Tibial nerve (tissue), 4 donors: ENCODE measurements around the gene CDH12.

Experiments
- CTCF ChIP-seq, 5 experiments: fragments of 200-600 bp in 3 of 5; fragments of 450-650 bp in 2 of 5; sonication (generic) in 3 of 5; IDR thresholded peaks; one replicate each; pipeline ENCODE4 v1.5.1; 2016 to 2019; ENCODE audit warnings: antibody characterized with exemption in 5 of 5, mild to moderate bottlenecking in 3 of 5, moderate library complexity in 2 of 5
- EP300 ChIP-seq, 2 donors: sonication (generic); formaldehyde crosslinking; IDR thresholded peaks; one replicate each; pipeline ENCODE4 v1.6.1; 2017; ENCODE audit warnings: antibody characterized with exemption in 2 of 2, mild to moderate bottlenecking in 1 of 2
- POLR2A ChIP-seq, 2 donors: fragments of 450-650 bp; IDR thresholded peaks; one replicate each; pipeline ENCODE4 v1.6.1; 2017; ENCODE audit warnings: antibody characterized with exemption in 2 of 2, mild to moderate bottlenecking in 2 of 2, moderate library complexity in 2 of 2

DNA sequence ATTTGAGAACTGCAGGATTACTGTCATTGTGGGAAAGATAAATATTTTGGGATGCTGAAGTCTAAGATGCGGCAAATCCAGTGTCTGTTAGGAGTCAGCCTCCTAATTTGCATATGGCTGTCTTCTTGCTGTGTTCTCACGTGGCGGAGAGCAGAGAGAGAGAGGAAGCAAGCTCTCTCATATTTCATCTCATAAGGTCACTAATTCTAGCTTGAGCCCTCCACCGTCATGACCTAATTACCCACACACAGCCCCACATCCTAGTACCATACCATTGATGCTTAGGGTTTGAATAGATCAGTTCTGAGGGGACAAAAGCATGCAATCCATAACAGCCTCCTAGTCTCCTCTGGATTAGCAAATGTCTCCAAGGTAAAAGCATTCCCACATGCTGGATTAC, 124.5 kb downstream of the CDH12 start:
- TF ChIP-seq CTCF (IDR thresholded peaks at IDR 0.05) (no peak), POLR2A (IDR thresholded peaks at IDR 0.05) (no peak), EP300 (IDR thresholded peaks at IDR 0.05) (no peak)
